SK-N-SH treated with all-trans-retinoic acid at 6 μM for 48 hours (cell line): Measurements from ENCODE around the gene ANKS1A.

ENCODE experiments used
- ATAC-seq: fragments of 200-7000 bp; cut with Tn5 transposase; 3 replicates; pipeline ENCODE4 v1.9.1; 2020; ENCODE audit warnings: mild to moderate bottlenecking, moderate library complexity
- ARNTL ChIP-seq: fragments of 450-650 bp; formaldehyde crosslinking; IDR thresholded peaks from 2 replicates; pipeline ENCODE4 v1.5.0; 2020; ENCODE audit warnings: low read depth, mild to moderate bottlenecking, moderate library complexity, borderline replicate concordance
- BACH2 ChIP-seq: fragments of 250-450 bp; sonication (Bioruptor Pico); IDR thresholded peaks from 2 replicates; pipeline ENCODE4 v1.9.0; 2021; ENCODE audit warnings: mild to moderate bottlenecking, borderline replicate concordance
- CREB5 ChIP-seq: fragments of 250-450 bp; sonication (Bioruptor Pico); IDR thresholded peaks from 2 replicates; pipeline ENCODE4 v1.5.1; 2020; ENCODE audit warnings: low read depth, mild to moderate bottlenecking, moderate library complexity
- CSDC2 ChIP-seq: fragments of 250-450 bp; sonication (Bioruptor Pico); IDR thresholded peaks from 2 replicates; pipeline ENCODE4 v1.5.0; 2020; ENCODE audit warnings: mild to moderate bottlenecking, moderate library complexity
- CSRNP3 ChIP-seq: fragments of 250-450 bp; sonication (Bioruptor Pico); IDR thresholded peaks from 2 replicates; pipeline ENCODE4 v1.5.1; 2021; ENCODE audit warnings: mild to moderate bottlenecking, moderate library complexity
- ESRRG ChIP-seq: fragments of 250-450 bp; sonication (Bioruptor Pico); IDR thresholded peaks from 2 replicates; pipeline ENCODE4 v1.6.1; 2021; ENCODE audit warnings: mild to moderate bottlenecking
- GLIS3 ChIP-seq: fragments of 250-450 bp; sonication (Bioruptor Pico); IDR thresholded peaks from 2 replicates; pipeline ENCODE4 v1.5.0; 2020; ENCODE audit warnings: mild to moderate bottlenecking, moderate library complexity
- ISL1 ChIP-seq: fragments of 250-450 bp; sonication (Bioruptor Pico); IDR thresholded peaks from 2 replicates; pipeline ENCODE4 v2.1.2; 2022; ENCODE audit warnings: mild to moderate bottlenecking, moderate library complexity
- OSR1 ChIP-seq: fragments of 250-450 bp; sonication (Bioruptor Pico); IDR thresholded peaks from 2 replicates; pipeline ENCODE4 v1.8.0; 2022; ENCODE audit warnings: moderate library complexity, mild to moderate bottlenecking, inconsistent platforms
- POU6F1 ChIP-seq: fragments of 250-450 bp; sonication (Bioruptor Pico); IDR thresholded peaks from 2 replicates; pipeline ENCODE4 v1.8.0; 2021; ENCODE audit warnings: low read depth, mild to moderate bottlenecking, moderate library complexity, borderline replicate concordance
- PPARA ChIP-seq: fragments of 250-450 bp; sonication (Bioruptor Pico); IDR thresholded peaks from 2 replicates; pipeline ENCODE4 v1.5.0; 2020; ENCODE audit warnings: mild to moderate bottlenecking, borderline replicate concordance
- RARB ChIP-seq: fragments of 250-450 bp; sonication (Bioruptor Pico); IDR thresholded peaks from 2 replicates; pipeline ENCODE4 v1.8.0; 2021; ENCODE audit warnings: mild to moderate bottlenecking, moderate library complexity
- SNAI2 ChIP-seq: fragments of 250-450 bp; sonication (Bioruptor Pico); IDR thresholded peaks from 2 replicates; pipeline ENCODE4 v1.5.0; 2020; ENCODE audit warnings: mild to moderate bottlenecking, moderate library complexity
- TCF4 ChIP-seq: fragments of 250-450 bp; sonication (Bioruptor Pico); IDR thresholded peaks from 2 replicates; pipeline ENCODE4 v1.8.0; 2021; ENCODE audit warnings: mild to moderate bottlenecking, moderate library complexity, borderline replicate concordance
- TOX ChIP-seq: fragments of 250-450 bp; sonication (Bioruptor Pico); IDR thresholded peaks from 2 replicates; pipeline ENCODE4 v1.8.0; 2021; ENCODE audit warnings: mild to moderate bottlenecking, moderate library complexity, borderline replicate concordance
- TSHZ2 ChIP-seq: fragments of 250-450 bp; sonication (Bioruptor Pico); IDR thresholded peaks from 2 replicates; pipeline ENCODE4 v1.5.0; 2020; ENCODE audit warnings: mild to moderate bottlenecking, moderate library complexity
- ZC3H10 ChIP-seq: fragments of 250-450 bp; sonication (Bioruptor Pico); IDR thresholded peaks from 2 replicates; pipeline ENCODE4 v1.5.1; 2021; ENCODE audit warnings: mild to moderate bottlenecking, moderate library complexity
- ZFP3 ChIP-seq: fragments of 250-450 bp; sonication (Bioruptor Pico); IDR thresholded peaks from 2 replicates; pipeline ENCODE4 v1.5.0; 2020; ENCODE audit warnings: mild to moderate bottlenecking, moderate library complexity
- ZFP30 ChIP-seq: fragments of 450-650 bp; formaldehyde crosslinking; IDR thresholded peaks from 2 replicates; pipeline ENCODE4 v1.5.0; 2022; ENCODE audit warnings: mild to moderate bottlenecking, moderate library complexity
- ZNF565 ChIP-seq: fragments of 450-650 bp; formaldehyde crosslinking; conservative IDR thresholded peaks from 2 replicates; pipeline ENCODE4 v1.5.0; 2020; ENCODE audit warnings: low read depth, mild to moderate bottlenecking, moderate library complexity
- ZNF70 ChIP-seq: fragments of 450-650 bp; formaldehyde crosslinking; IDR thresholded peaks from 2 replicates; pipeline ENCODE4 v1.5.0; 2020; ENCODE audit warnings: mild to moderate bottlenecking, moderate library complexity
- ZNF8 ChIP-seq: fragments of 450-650 bp; formaldehyde crosslinking; IDR thresholded peaks from 2 replicates; pipeline ENCODE4 v1.5.0; 2020; ENCODE audit warnings: mild to moderate bottlenecking, moderate library complexity

Gene ANKS1A

GRCh38 chr6:35034411-35035191, 145.5 kb downstream of the ANKS1A start:
- no peak for TF ChIP-seq CREB5 (CRISPR knock-in tag)
- no peak for TF ChIP-seq ZC3H10 (CRISPR knock-in tag)
- no peak for TF ChIP-seq TCF4
- TF ChIP-seq RARB (CRISPR knock-in tag) = no peak
- no peak for TF ChIP-seq OSR1 (CRISPR knock-in tag)
- TF ChIP-seq ZNF565 = no peak
- no peak for TF ChIP-seq ZNF8 (CRISPR knock-in tag)
- no peak for TF ChIP-seq ARNTL (CRISPR knock-in tag)
- no peak for TF ChIP-seq ESRRG (CRISPR knock-in tag)
- TF ChIP-seq BACH2 (CRISPR knock-in tag) = no peak
- TF ChIP-seq GLIS3 (CRISPR knock-in tag) = no peak
- no peak for TF ChIP-seq SNAI2 (CRISPR knock-in tag)
- TF ChIP-seq ZFP3 (CRISPR knock-in tag) = no peak
- TF ChIP-seq ZFP30 = no peak
- no peak for TF ChIP-seq PPARA (CRISPR knock-in tag)
- no peak for TF ChIP-seq ZNF70 (CRISPR knock-in tag)
- no peak for ATAC-seq

- no peak for ATAC-seq
Observed at GRCh38 chr6:35035481-35036030, 146.5 kb downstream of the ANKS1A start.

More at GRCh38 chr6:35035481-35036030, 146.5 kb downstream of the ANKS1A start:
- TF ChIP-seq CREB5 (CRISPR knock-in tag) (no peak), ZC3H10 (CRISPR knock-in tag) (no peak), TSHZ2 (no peak), ZNF565 (no peak), ZFP30 (no peak), ZNF70 (CRISPR knock-in tag) (no peak), ESRRG (CRISPR knock-in tag) (no peak), TOX (CRISPR knock-in tag) (no peak), CSDC2 (CRISPR knock-in tag) (no peak), TCF4 (no peak), OSR1 (CRISPR knock-in tag) (no peak), ARNTL (CRISPR knock-in tag) (no peak), ZNF8 (CRISPR knock-in tag) (no peak), SNAI2 (CRISPR knock-in tag) (no peak), POU6F1 (CRISPR knock-in tag) (no peak), ISL1 (CRISPR knock-in tag) (no peak), ZFP3 (CRISPR knock-in tag) (no peak), GLIS3 (CRISPR knock-in tag) (no peak), CSRNP3 (CRISPR knock-in tag) (no peak), BACH2 (CRISPR knock-in tag) (no peak)
- TF ChIP-seq, all 23 proteins: peak for 0
